Neutrophil (primary cell): Measurements from ENCODE around the gene SASH1.

ENCODE experiments used
- H3K27ac ChIP-seq: fragments of 200-600 bp; sonication (generic); 2 replicates; pipeline ENCODE4 v1.5.1; 2016; ENCODE audit warnings: mild to moderate bottlenecking, moderate library complexity
- H3K27me3 ChIP-seq: fragments of 200-600 bp; sonication (generic); 2 replicates; pipeline ENCODE4 v1.6.0; 2016; ENCODE audit warnings: mild to moderate bottlenecking
- H3K36me3 ChIP-seq: fragments of 200-600 bp; sonication (generic); 2 replicates; pipeline ENCODE4 v1.5.1; 2017
- H3K4me1 ChIP-seq, 2 experiments: fragments of 200-600 bp in 1 of 2; sonication (generic) in 1 of 2; 1 replicate in 1 of 2; 2 replicates in 1 of 2; pipeline versions ENCODE4 v1.5.1 to v1.6.1; 2013 to 2016; ENCODE audit warnings: low read depth in 1 of 2, low read length in 1 of 2, mild to moderate bottlenecking in 1 of 2, moderate library complexity in 1 of 2; ENCODE audit not compliant: control insufficient read depth in 1 of 2, insufficient read depth in 1 of 2
- H3K4me3 ChIP-seq, 2 experiments: fragments of 200-600 bp in 1 of 2; sonication (generic) in 1 of 2; 1 replicate in 1 of 2; 2 replicates in 1 of 2; pipeline ENCODE4 v1.5.1; 2013 to 2016; ENCODE audit warnings: low read depth in 1 of 2, low read length in 1 of 2, mild to moderate bottlenecking in 1 of 2, moderate library complexity in 1 of 2
- H3K9me3 ChIP-seq: fragments of 200-600 bp; sonication (generic); 2 replicates; pipeline ENCODE4 v1.5.1; 2016
- TF ChIP-seq, protein P1 (sequence below): fragments of 200-600 bp; sonication (generic); IDR thresholded peaks from 2 replicates; pipeline ENCODE4 v1.5.1; 2016; ENCODE audit warnings: antibody characterized with exemption

SASH1 gene

GRCh38 chr6:148487461-148487860 lies 144.8 kb downstream of the SASH1 start:
- Histone ChIP-seq H3K4me1 (no peaks in the 10 kb centered on the region), H3K27me3 (no peaks in the 10 kb centered on the region), H3K36me3 (no peaks in the 10 kb centered on the region), H3K27ac (no peak overlapping the region), H3K4me3 (no peak overlapping the region), H3K9me3 (no peaks in the 10 kb centered on the region)
- TF ChIP-seq, protein P1, sequence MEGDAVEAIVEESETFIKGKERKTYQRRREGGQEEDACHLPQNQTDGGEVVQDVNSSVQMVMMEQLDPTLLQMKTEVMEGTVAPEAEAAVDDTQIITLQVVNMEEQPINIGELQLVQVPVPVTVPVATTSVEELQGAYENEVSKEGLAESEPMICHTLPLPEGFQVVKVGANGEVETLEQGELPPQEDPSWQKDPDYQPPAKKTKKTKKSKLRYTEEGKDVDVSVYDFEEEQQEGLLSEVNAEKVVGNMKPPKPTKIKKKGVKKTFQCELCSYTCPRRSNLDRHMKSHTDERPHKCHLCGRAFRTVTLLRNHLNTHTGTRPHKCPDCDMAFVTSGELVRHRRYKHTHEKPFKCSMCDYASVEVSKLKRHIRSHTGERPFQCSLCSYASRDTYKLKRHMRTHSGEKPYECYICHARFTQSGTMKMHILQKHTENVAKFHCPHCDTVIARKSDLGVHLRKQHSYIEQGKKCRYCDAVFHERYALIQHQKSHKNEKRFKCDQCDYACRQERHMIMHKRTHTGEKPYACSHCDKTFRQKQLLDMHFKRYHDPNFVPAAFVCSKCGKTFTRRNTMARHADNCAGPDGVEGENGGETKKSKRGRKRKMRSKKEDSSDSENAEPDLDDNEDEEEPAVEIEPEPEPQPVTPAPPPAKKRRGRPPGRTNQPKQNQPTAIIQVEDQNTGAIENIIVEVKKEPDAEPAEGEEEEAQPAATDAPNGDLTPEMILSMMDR: no peak

DNA sequence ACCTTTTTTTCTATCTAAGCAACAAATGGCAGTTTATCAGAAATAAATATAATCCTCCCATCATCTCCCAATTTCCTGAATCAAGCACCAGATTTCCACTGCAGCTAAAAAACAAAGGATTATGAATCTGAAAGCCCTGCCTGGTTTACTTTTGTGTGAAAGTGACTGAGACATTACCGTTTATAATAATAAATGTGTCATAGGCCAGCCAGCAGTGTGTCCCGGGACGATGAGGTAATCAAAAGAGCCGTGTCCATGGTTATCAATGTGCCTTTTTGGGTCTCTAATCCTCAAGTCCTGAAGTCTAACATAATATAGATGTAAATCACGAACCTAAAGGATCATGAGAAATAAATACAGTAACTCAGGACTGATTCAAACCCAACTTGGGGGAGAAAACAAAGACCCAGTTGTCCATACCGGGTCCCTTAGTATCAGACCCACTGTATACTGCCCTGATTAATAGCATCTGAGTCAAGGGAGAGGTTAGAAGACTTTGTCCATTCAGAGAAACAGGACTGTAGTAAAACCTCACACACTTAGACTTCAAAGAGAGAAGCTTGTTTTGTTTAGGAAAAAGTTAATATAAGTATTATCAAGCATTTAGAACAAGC lies 149.1 kb downstream of the SASH1 start:
- Histone ChIP-seq H3K9me3 (no peaks in the 10 kb centered on the region), H3K4me3 (no peak overlapping the region), H3K27me3 (no peaks in the 10 kb centered on the region), H3K36me3 (no peaks in the 10 kb centered on the region), H3K4me1 (peaks cover 0 to 5% of the 10 kb centered on the region in 2 experiments), H3K27ac (no peak overlapping the region)
- TF ChIP-seq, protein P1: no peak

DNA sequence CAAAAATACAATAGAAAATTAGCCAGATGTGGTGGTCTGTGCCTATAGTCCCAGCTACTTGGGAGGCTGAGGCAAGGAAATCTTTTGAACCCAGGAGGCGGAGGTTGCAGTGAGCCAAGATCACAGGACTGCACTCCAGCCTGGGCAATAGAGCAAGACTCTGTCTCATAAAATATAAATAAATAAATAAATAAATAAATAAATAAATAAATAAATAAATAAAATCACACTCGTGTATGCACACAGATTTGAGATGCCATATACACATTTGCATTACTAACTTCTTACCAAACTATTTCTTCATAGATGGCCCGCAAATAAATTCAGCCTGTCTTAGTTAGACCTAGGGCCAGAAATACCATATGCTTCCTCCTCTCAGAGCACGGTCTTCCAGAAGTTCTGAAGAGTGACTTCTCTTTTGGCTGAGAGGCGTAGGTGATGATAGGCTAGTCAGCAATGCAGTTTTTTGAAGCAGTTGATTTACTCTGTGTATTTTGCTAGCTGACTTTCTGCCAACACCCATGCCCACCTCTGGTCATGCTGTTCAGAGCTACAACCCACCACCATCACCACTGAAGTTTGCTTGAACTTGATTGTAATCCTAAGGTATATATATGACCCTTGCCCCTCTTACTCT lies 150.1 kb downstream of the SASH1 start:
- no peaks in the 10 kb centered on the region for H3K27me3 ChIP-seq
- no peak overlapping the region for H3K4me3 ChIP-seq
- peaks cover 0 to 5% of the 10 kb centered on the region in 2 experiments for H3K4me1 ChIP-seq
- no peaks in the 10 kb centered on the region for H3K9me3 ChIP-seq
- H3K27ac ChIP-seq: no peak overlapping the region
- no peaks in the 10 kb centered on the region for H3K36me3 ChIP-seq
- TF ChIP-seq, protein P1: no peak

DNA sequence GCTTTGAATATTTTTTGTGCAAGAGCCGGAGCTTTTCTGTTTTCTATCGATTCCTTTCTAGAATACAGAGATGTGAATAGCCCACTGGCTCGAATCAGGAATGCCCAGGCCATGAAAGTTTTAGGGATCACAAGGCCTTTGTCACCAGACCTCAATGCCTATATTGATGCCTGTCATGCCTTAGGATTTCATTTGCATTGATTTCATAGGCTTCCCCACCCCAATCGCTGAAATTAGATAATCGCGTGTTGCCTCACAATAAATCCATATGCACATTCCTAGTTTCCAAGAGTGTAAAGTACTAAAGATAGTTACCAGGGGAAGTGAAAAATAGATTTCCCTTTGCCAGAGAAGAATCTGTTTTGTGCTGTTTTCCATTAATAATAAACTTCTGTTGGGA lies 150.8 kb downstream of the SASH1 start:
- TF ChIP-seq, protein P1: no peak
- Histone ChIP-seq H3K4me1 (peaks cover 0 to 5% of the 10 kb centered on the region in 2 experiments), H3K4me3 (no peak overlapping the region), H3K9me3 (no peaks in the 10 kb centered on the region), H3K36me3 (no peaks in the 10 kb centered on the region), H3K27me3 (no peaks in the 10 kb centered on the region), H3K27ac (no peak overlapping the region)

GRCh38 chr6:148494226-148494625 lies 151.6 kb downstream of the SASH1 start:
- H3K9me3 ChIP-seq: no peaks in the 10 kb centered on the region
- no peak overlapping the region for H3K4me3 ChIP-seq
- TF ChIP-seq, protein P1: no peak
- no peaks in the 10 kb centered on the region for H3K36me3 ChIP-seq
- peaks cover 0 to 5% of the 10 kb centered on the region in 2 experiments for H3K4me1 ChIP-seq
- no peak overlapping the region for H3K27ac ChIP-seq
- H3K27me3 ChIP-seq: no peaks in the 10 kb centered on the region
